ENCODE measurements around the gene RRAGD.
"Not testable (repeated sequence)": the region's sequence is repeated elsewhere in the genome, so short reads cannot be mapped to it uniquely, and the experiment has no call there.

Gene RRAGD

GRCh38 chr6:89406141-89406540, 5.9 kb downstream of the RRAGD start:
- TF ChIP-seq CTCF (IDR thresholded peaks at IDR 0.05; ENCODE audit: low read depth, low read length, missing control alignments) = no peak
- DNase-seq (ENCODE audit: extremely low read depth, low read depth) = no peak
- H3K4me3 ChIP-seq (replicated peaks; ENCODE audit: low read depth, low read length) = no peak overlapping the region

- DNase-seq (ENCODE audit: extremely low read depth, low read depth) = no peak
- no peak for TF ChIP-seq CTCF (IDR thresholded peaks at IDR 0.05; ENCODE audit: low read depth, low read length, missing control alignments)
- H3K4me3 ChIP-seq (replicated peaks; ENCODE audit: low read depth, low read length) = no peak overlapping the region
These were observed 7.6 kb downstream of the RRAGD start for GRCh38 chr6:89404512-89404911.

- DNase-seq (ENCODE audit: extremely low read depth, low read depth) = no peak
- no peak for TF ChIP-seq CTCF (IDR thresholded peaks at IDR 0.05; ENCODE audit: low read depth, low read length, missing control alignments)
- no peak overlapping the region for H3K4me3 ChIP-seq (replicated peaks; ENCODE audit: low read depth, low read length)
These were observed 9.3 kb downstream of the RRAGD start for GRCh38 chr6:89402776-89403175.

GRCh38 chr6:89400912-89401399, 11.1 kb downstream of the RRAGD start:
- no peak for DNase-seq (ENCODE audit: extremely low read depth, low read depth)
- no peak for TF ChIP-seq CTCF (IDR thresholded peaks at IDR 0.05; ENCODE audit: low read depth, low read length, missing control alignments)
- no peak overlapping the region for H3K4me3 ChIP-seq (replicated peaks; ENCODE audit: low read depth, low read length)

GRCh38 chr6:89400050-89400449, 12.0 kb downstream of the RRAGD start:
- DNase-seq (ENCODE audit: extremely low read depth, low read depth) = no peak
- no peak for TF ChIP-seq CTCF (IDR thresholded peaks at IDR 0.05; ENCODE audit: low read depth, low read length, missing control alignments)

GRCh38 chr6:89398762-89399525, 13.1 kb downstream of the RRAGD start:
- no peak for DNase-seq (ENCODE audit: extremely low read depth, low read depth)
- TF ChIP-seq CTCF (IDR thresholded peaks at IDR 0.05; ENCODE audit: low read depth, low read length, missing control alignments) = no peak

More at GRCh38 chr6:89400050-89400449, 12.0 kb downstream of the RRAGD start:
- H3K4me3 ChIP-seq (replicated peaks; ENCODE audit: low read depth, low read length) = no peak overlapping the region

GRCh38 chr6:89397884-89398283, 14.2 kb downstream of the RRAGD start:
- not testable (repeated sequence) for DNase-seq (ENCODE audit: extremely low read depth, low read depth); H3K4me3 ChIP-seq (replicated peaks; ENCODE audit: low read depth, low read length)

More at GRCh38 chr6:89398762-89399525, 13.1 kb downstream of the RRAGD start:
- no peak overlapping the region for H3K4me3 ChIP-seq (replicated peaks; ENCODE audit: low read depth, low read length)

All from HFF-Myc (cell line).